Hepatocyte (in vitro differentiated cells): ENCODE measurements around the gene OSBPL2.

ENCODE experiments used
- CTCF ChIP-seq: fragments of 200-600 bp; sonication (generic); IDR thresholded peaks from 2 replicates; pipeline ENCODE4 v1.5.1; 2016; ENCODE audit warnings: antibody characterized with exemption, mild to moderate bottlenecking; ENCODE audit not compliant: poor library complexity
- EZH2 ChIP-seq: fragments of 200-600 bp; sonication (generic); IDR thresholded peaks from 2 replicates; pipeline ENCODE4 v1.6.1; 2016; ENCODE audit warnings: antibody characterized with exemption, mild to moderate bottlenecking, borderline replicate concordance

GRCh38 chr20:62299666-62300236 is 61.4 kb downstream of the OSBPL2 start:
- TF ChIP-seq CTCF (no peak), EZH2 (no peak)
